Upper lobe of right lung (tissue), 1 donor: ENCODE data around the gene SDC4. TPM values are rescaled to one million over a fixed set of nuclear protein-coding genes. Genes with fewer than 3 reads are reported as not detected.

Source experiments
- ATAC-seq: fragments of 200-7000 bp; cut with Tn5 transposase; one replicate; pipeline ENCODE4 v1.9.1; 2020; ENCODE audit warnings: mild to moderate bottlenecking, moderate library complexity
- DNase-seq: peaks from one replicate; pipeline ENCODE4 v3.0.0-alpha.2; 2020
- H3K27ac ChIP-seq: fragments of 200-600 bp; one replicate; pipeline ENCODE4 v1.8.0; 2022
- H3K27me3 ChIP-seq: fragments of 200-600 bp; one replicate; pipeline ENCODE4 v1.8.0; 2022; ENCODE audit warnings: mild to moderate bottlenecking
- H3K36me3 ChIP-seq: fragments of 200-600 bp; one replicate; pipeline ENCODE4 v1.8.0; 2022
- H3K4me1 ChIP-seq: fragments of 200-600 bp; one replicate; pipeline ENCODE4 v1.8.0; 2022
- H3K4me3 ChIP-seq: fragments of 200-600 bp; one replicate; pipeline ENCODE4 v1.8.0; 2022; ENCODE audit warnings: mild to moderate bottlenecking
- H3K9me3 ChIP-seq: fragments of 200-600 bp; one replicate; pipeline ENCODE4 v1.8.0; 2022
- CTCF ChIP-seq: fragments of 200-600 bp; IDR thresholded peaks from one replicate; pipeline ENCODE4 v1.8.0; 2022; ENCODE audit warnings: antibody characterized with exemption
- intact Hi-C: fragments of 100-400 bp; cut with DNase I; formaldehyde crosslinking; loops from one replicate; pipeline ENCODE4 v1.11.0; 2022
- total RNA-seq: library from RNA; stranded (reverse); fragmentation: NEBNext Ultra II Directional; extraction: Animal tissue kit (Norgen Biotek cat#: 25700); gene quantifications from one replicate; pipeline ENCODE4 v1.2.1, GENCODE V29; 2021
- donor health status: DM: no; HTN: yes; CAD: no; lungs with severe emphysema.

Gene SDC4
- total RNA-seq, 1 donor from 2014 or later = 345 TPM

- Histone ChIP-seq H3K27ac (peak overlapping the region; percentile 86), H3K36me3 (peaks cover 24% of the 10 kb centered on the region), H3K4me3 (peak overlapping the region; percentile 67), H3K4me1 (peaks cover 87% of the 10 kb centered on the region), H3K27me3 (no peaks in the 10 kb centered on the region), H3K9me3 (no peaks in the 10 kb centered on the region)
- ATAC-seq (no peak), DNase-seq (no peak)
- TF ChIP-seq CTCF = no peak
- intact Hi-C loops = no loop called here
Measured at GRCh38 chr20:45343532-45344167, 4.6 kb downstream of the SDC4 start.

GRCh38 chr20:45342855-45343531, 5.2 kb downstream of the SDC4 start:
- H3K9me3 ChIP-seq = no peaks in the 10 kb centered on the region
- DNase-seq (no peak), ATAC-seq (peak; percentile 1)
- TF ChIP-seq CTCF = no peak
- peaks cover 93% of the 10 kb centered on the region for H3K4me1 ChIP-seq
- intact Hi-C loops = no loop called here
- peak overlapping the region; percentile 67 for H3K4me3 ChIP-seq
- no peaks in the 10 kb centered on the region for H3K27me3 ChIP-seq
- peaks cover 27% of the 10 kb centered on the region for H3K36me3 ChIP-seq
- H3K27ac ChIP-seq = peak overlapping the region; percentile 86

- Histone ChIP-seq H3K36me3 (peaks cover 27% of the 10 kb centered on the region), H3K27me3 (no peaks in the 10 kb centered on the region), H3K4me3 (peak overlapping the region; percentile 67), H3K4me1 (peaks cover 97% of the 10 kb centered on the region), H3K27ac (peak overlapping the region; percentile 86), H3K9me3 (no peaks in the 10 kb centered on the region)
- ATAC-seq (peak; percentile 56), DNase-seq (peak; percentile 82)
- intact Hi-C loops = no loop called here
- no peak for TF ChIP-seq CTCF
Measured at GRCh38 chr20:45341939-45342854, 6.0 kb downstream of the SDC4 start.

- intact Hi-C loops = no loop called here
- TF ChIP-seq CTCF = no peak
- ATAC-seq (no peak), DNase-seq (peak; percentile 51)
- peak overlapping the region; percentile 67 for H3K4me3 ChIP-seq
- H3K9me3 ChIP-seq = no peaks in the 10 kb centered on the region
- peak overlapping the region; percentile 86 for H3K27ac ChIP-seq
- H3K27me3 ChIP-seq = no peaks in the 10 kb centered on the region
- H3K4me1 ChIP-seq = peaks cover 97% of the 10 kb centered on the region
- peaks cover 27% of the 10 kb centered on the region for H3K36me3 ChIP-seq
Measured at GRCh38 chr20:45341579-45341938, 6.7 kb downstream of the SDC4 start.

GRCh38 chr20:45340951-45341350, 7.3 kb downstream of the SDC4 start:
- Histone ChIP-seq H3K27me3 (no peaks in the 10 kb centered on the region), H3K4me3 (no peak overlapping the region), H3K36me3 (peaks cover 27% of the 10 kb centered on the region), H3K9me3 (no peaks in the 10 kb centered on the region), H3K27ac (peak overlapping the region; percentile 86), H3K4me1 (peaks cover 91% of the 10 kb centered on the region)
- intact Hi-C loops = no loop called here
- no peak for ATAC-seq
- DNase-seq = peak; percentile 10
- TF ChIP-seq CTCF = no peak
